ENCODE data around the gene USPL1. TPM values are rescaled to one million over a fixed set of nuclear protein-coding genes. Genes with fewer than 3 reads are reported as not detected.

Gene USPL1
- total RNA-seq (10 to 100 TPM; 11.2 to 18.4 (median 13.1) TPM), polyA plus RNA-seq (10 to 100 TPM in 2 of 3 donors, 1 to 10 TPM in 1; 6.6 to 17.3 (median 11.1) TPM)
- long read RNA-seq, donor 1, partial matches to known transcripts = 4 of 4 reads
- long read RNA-seq, donor 1, other reads (novel, unspliced or antisense) = 0 of 4 reads
- long read RNA-seq, donor 2, partial matches to known transcripts = 6 of 11 reads
- long read RNA-seq, donor 2, other reads (novel, unspliced or antisense) = 5 of 11 reads

DNA sequence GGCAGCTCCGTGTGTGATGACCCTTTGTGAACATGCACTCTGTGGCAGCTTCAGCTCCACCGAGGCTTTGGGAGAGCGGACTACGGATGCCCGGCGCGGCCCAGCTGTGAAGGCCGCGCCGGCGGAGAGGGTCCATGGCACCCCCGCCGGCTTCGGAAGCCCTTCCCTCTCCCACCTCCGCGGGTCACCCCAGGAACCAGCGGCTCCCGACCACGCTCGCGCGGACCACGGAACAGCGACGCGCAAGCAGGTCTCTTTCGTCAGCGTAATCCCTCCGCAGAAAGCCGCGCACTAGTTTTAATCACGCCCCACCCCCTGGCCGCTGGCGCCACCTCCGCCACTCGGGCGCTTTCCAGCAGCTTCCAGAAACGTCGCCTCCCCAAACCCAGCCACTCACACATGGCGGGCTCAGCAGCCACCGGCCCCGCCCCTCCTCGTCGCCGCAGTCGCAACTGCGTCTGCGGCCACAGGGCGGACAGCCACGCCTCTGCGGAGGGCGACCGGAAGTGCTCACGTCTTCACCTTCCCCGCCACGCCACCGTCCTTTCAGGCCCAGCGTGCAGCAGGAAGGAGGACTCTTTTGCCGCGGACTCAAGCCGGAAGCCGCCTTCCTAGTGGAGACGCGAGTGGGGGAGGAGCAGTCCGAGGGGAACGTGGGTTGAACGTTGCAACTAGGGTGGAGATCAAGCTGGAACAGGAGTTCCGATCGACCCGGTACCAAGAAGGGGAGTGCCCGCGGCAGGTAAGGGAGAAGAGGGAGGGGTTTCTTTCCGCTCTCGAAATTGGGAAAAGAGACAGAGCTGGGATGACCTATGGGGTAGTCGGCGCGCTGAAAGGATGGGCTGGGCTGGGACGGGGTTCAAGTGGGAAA lies at the start of gene USPL1:
Gene USPL1, plus strand, starts transcription at position 606 of the 871 bp plus-strand sequence. CDS start 3,221 bp downstream, outside the sequence.
- WGBS, 3 donors = 0% methylated on average over 72 to 78 of the region's 78 CpGs
- Histone ChIP-seq H3K27ac (peak within 1 kb of the TSS; percentile 98), H3K36me3 (ENCODE audit: insufficient read depth in 1 of 2, low read depth in 1 of 2) (peaks cover 0 to 9% of the 10 kb centered on the region in 2 donors), H3K4me1 (peaks cover 30% of the 10 kb centered on the region), H3K9me3 (no peaks in the 10 kb centered on the region), H3K27me3 (ENCODE audit: insufficient read depth in 3 of 3, low read length in 2 of 3) (no peaks in the 10 kb centered on the region), H3K4me3 (peak within 1 kb of the TSS; percentile 88)
- peak; percentile 99 for DNase-seq
- ATAC-seq = peak; percentile 92 to 97 (median 94)
- TF ChIP-seq, protein P1, sequence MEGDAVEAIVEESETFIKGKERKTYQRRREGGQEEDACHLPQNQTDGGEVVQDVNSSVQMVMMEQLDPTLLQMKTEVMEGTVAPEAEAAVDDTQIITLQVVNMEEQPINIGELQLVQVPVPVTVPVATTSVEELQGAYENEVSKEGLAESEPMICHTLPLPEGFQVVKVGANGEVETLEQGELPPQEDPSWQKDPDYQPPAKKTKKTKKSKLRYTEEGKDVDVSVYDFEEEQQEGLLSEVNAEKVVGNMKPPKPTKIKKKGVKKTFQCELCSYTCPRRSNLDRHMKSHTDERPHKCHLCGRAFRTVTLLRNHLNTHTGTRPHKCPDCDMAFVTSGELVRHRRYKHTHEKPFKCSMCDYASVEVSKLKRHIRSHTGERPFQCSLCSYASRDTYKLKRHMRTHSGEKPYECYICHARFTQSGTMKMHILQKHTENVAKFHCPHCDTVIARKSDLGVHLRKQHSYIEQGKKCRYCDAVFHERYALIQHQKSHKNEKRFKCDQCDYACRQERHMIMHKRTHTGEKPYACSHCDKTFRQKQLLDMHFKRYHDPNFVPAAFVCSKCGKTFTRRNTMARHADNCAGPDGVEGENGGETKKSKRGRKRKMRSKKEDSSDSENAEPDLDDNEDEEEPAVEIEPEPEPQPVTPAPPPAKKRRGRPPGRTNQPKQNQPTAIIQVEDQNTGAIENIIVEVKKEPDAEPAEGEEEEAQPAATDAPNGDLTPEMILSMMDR (IDR thresholded peaks at IDR 0.05) = peak; percentile 25
- intact Hi-C loops (cut with DNase I) = loop anchor here (1.0 to 10.0 kb wide), 4 partner anchors 55 to 185 kb away; partner anchors contain the start of gene HMGB1 (in 2 of the 2)

DNA sequence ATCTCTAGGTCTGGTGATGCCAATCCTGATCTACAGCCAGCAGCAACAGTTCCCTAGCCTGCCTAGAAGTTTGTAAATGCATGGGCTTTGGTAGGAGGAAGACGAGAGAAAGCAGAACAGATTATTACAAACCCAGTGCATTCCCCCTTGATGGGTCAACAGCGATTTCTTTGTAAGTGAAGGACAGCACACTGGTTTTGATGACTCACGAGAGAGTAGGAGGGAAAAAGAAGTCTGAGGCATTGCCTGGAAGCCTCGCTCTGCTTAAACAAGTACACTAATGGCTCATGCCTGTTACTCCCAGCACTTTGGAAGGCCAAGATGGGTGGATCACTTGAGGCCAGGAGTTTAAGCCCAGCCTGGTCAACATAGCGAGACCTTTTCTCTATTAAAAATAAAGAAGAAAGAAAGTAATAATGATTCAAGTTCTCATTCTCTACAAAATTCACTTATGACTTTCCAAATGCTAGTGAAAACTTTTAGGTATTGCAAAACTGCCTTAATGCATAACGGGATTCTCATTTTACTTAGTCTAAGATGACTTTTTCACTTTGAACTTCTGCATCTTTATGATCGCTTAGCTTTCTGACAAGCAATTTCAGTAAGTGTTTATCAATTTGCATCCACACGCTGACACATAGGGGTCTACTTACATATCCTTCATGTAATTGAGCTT lies 47.7 kb upstream of the USPL1 start:
- TF ChIP-seq, protein P1 (IDR thresholded peaks at IDR 0.05) = no peak
- Histone ChIP-seq H3K36me3 (ENCODE audit: insufficient read depth in 1 of 2, low read depth in 1 of 2) (no peaks in the 10 kb centered on the region), H3K9me3 (no peaks in the 10 kb centered on the region), H3K27ac (no peak overlapping the region), H3K4me1 (no peaks in the 10 kb centered on the region), H3K4me3 (no peak overlapping the region), H3K27me3 (ENCODE audit: insufficient read depth in 3 of 3, low read length in 2 of 3) (no peaks in the 10 kb centered on the region)
- 70 to 77% (median 72%) methylated on average over 8 of the region's 8 CpGs for WGBS, 3 donors
- intact Hi-C loops (cut with DNase I) = loop anchor here in 1 of 2 donors (10.0 kb wide), 2 partner anchors 95 to 435 kb away; no protein-coding TSS in a partner anchor
- ATAC-seq (peak; percentile 48 to 88 (median 79)), DNase-seq (peak in 1 of 2 donors; percentile 19)

DNA sequence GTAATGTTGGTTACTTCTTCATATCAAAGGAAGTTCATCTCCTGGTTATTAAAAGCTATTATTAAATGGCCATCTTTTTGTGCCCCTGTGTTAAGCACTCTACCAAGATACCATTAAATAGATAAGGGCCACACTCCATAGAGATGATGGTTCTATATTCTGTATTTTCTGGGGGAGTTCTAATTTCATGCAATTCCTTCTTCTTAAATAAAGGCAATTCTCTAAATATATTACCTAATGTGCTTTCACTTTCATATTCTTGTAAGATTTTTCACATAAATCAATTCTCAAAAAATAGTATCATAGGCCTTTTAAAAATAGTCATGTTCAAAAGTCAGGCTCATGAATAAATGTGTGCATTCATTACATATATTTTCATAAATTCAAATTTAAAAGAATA lies 47.0 kb upstream of the USPL1 start:
- H3K27ac ChIP-seq = no peak overlapping the region
- H3K36me3 ChIP-seq (ENCODE audit: insufficient read depth in 1 of 2, low read depth in 1 of 2) = no peaks in the 10 kb centered on the region
- intact Hi-C loops (cut with DNase I) = loop anchor here in 1 of 2 donors (10.0 kb wide), 1 partner anchor 436 kb away; no protein-coding TSS in a partner anchor
- no peak for DNase-seq
- H3K4me1 ChIP-seq = no peaks in the 10 kb centered on the region
- ATAC-seq = no peak
- H3K27me3 ChIP-seq (ENCODE audit: insufficient read depth in 3 of 3, low read length in 2 of 3) = no peaks in the 10 kb centered on the region
- H3K4me3 ChIP-seq = no peak overlapping the region
- H3K9me3 ChIP-seq = no peaks in the 10 kb centered on the region
- TF ChIP-seq, protein P1 (IDR thresholded peaks at IDR 0.05) = no peak

DNA sequence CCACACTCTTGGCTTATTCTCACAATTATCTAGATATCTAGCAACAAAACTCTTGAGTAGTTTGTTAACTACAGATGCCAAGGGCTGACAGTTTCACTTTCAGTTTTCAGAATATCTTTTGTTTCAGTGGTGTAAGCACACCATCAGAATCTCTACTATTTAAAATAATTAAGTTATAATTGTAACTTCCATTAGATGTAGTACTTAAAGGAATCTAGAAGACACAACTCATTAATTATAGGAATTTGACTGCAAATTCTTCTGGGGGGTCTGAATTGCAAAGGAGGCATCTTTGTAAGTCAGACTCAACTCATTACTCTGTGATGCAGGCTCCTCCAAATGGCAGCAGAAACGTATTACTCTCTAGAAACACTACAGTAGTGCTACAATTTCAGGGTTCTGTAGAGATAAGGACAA lies 44.9 kb upstream of the USPL1 start:
- Histone ChIP-seq H3K4me3 (peak overlapping the region; percentile 50), H3K36me3 (ENCODE audit: insufficient read depth in 1 of 2, low read depth in 1 of 2) (no peaks in the 10 kb centered on the region), H3K27me3 (ENCODE audit: insufficient read depth in 3 of 3, low read length in 2 of 3) (no peaks in the 10 kb centered on the region), H3K9me3 (no peaks in the 10 kb centered on the region), H3K27ac (no peak overlapping the region), H3K4me1 (no peaks in the 10 kb centered on the region)
- no peak for ATAC-seq
- WGBS, 3 donors = 3 to 25% (median 12%) methylated on average over 1 of the region's 1 CpG
- TF ChIP-seq, protein P1 (IDR thresholded peaks at IDR 0.05) = peak; percentile 8
- intact Hi-C loops (cut with DNase I) = loop anchor here in 1 of 2 donors (10.0 kb wide), 1 partner anchor 438 kb away; no protein-coding TSS in a partner anchor
- DNase-seq = no peak
